ENCODE data around the gene HLA-F. TPM values are rescaled to one million over a fixed set of nuclear protein-coding genes. Genes with fewer than 3 reads are reported as not detected.

HLA-F gene
- total RNA-seq, 2 experiments from 2014 or later = 170 to 181 TPM

DNA sequence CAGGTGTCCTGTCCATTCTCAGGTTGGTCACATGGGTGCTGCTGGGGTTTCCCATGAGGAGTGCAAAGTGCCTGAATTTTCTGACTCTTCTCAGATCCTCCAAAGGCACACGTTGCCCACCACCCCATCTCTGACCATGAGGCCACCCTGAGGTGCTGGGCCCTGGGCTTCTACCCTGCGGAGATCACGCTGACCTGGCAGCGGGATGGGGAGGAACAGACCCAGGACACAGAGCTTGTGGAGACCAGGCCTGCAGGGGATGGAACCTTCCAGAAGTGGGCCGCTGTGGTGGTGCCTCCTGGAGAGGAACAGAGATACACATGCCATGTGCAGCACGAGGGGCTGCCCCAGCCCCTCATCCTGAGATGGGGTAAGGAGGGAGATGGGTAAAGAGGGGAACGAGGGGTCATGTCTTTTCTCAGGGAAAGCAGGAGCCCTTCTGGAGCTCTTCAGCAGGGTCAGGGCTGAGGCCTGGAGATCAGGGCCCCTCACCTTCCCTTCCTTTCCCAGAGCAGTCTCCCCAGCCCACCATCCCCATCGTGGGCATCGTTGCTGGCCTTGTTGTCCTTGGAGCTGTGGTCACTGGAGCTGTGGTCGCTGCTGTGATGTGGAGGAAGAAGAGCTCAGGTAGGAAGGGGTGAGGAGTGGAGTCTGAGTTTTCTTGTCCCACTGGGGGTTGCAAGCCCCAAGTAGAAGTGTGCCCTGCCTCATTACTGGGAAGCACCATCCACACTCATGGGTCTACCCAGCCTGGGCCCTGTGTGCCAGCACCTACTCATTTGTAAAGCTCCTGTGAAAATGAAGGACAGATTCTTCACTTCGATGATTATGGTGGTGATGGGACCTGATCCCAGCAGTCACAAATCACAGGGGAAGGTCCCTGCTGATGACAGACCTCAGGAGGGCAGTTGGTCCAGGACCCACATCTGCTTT is 2.0 kb downstream of the HLA-F start:
- Mint-ChIP-seq H3K36me3 (ENCODE audit: low read depth) (peaks cover 55% of the 10 kb centered on the region), H3K27me3 (ENCODE audit: low read depth) (no peaks in the 10 kb centered on the region), H3K27ac (peak overlapping the region; percentile 61), H3K9me3 (ENCODE audit: insufficient read depth) (no peaks in the 10 kb centered on the region), H3K4me3 (peak overlapping the region; percentile 81), H3K4me1 (ENCODE audit: low read depth) (peaks cover 62% of the 10 kb centered on the region)
- ChIA-PET CTCF (interaction anchor here (1.0 to 4.6 kb wide), 9 partner anchors 9 to 106 kb away, joined by 3 to 29 read pairs (median 6); no protein-coding TSS in a partner anchor), POLR2A (interaction anchor here (1.0 to 3.2 kb wide), 2 partner anchors 23 to 27 kb away, joined by 3 to 14 read pairs; no protein-coding TSS in a partner anchor)
- ATAC-seq (no peak), DNase-seq (no peak)

DNA sequence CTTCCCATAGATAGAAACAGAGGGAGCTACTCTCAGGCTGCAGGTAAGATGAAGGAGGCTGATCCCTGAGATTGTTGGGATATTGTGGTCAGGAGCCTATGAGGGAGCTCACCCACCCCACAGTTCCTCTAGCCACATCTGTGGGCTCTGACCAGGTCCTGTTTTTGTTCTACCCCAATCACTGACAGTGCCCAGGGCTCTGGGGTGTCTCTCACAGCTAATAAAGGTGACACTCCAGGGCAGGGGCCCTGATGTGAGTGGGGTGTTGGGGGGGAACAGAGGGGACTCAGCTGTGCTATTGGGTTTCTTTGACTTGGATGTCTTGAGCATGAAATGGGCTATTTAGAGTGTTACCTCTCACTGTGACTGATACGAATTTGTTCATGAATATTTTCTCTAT is 2.8 kb downstream of the HLA-F start:
- ChIA-PET POLR2A (interaction anchor here (1.0 to 3.2 kb wide), 2 partner anchors 14 to 26 kb away, joined by 5 to 14 read pairs; no protein-coding TSS in a partner anchor), CTCF (interaction anchor here (1.0 to 4.6 kb wide), 9 partner anchors 11 to 105 kb away, joined by 3 to 29 read pairs (median 7); no protein-coding TSS in a partner anchor)
- no peaks in the 10 kb centered on the region for H3K9me3 Mint-ChIP-seq (ENCODE audit: insufficient read depth)
- peak overlapping the region; percentile 46 for H3K27ac Mint-ChIP-seq
- DNase-seq (no peak), ATAC-seq (no peak)
- peaks cover 59% of the 10 kb centered on the region for H3K4me1 Mint-ChIP-seq (ENCODE audit: low read depth)
- H3K36me3 Mint-ChIP-seq (ENCODE audit: low read depth) = peaks cover 55% of the 10 kb centered on the region
- H3K4me3 Mint-ChIP-seq = peak overlapping the region; percentile 81
- H3K27me3 Mint-ChIP-seq (ENCODE audit: low read depth) = no peaks in the 10 kb centered on the region

DNA sequence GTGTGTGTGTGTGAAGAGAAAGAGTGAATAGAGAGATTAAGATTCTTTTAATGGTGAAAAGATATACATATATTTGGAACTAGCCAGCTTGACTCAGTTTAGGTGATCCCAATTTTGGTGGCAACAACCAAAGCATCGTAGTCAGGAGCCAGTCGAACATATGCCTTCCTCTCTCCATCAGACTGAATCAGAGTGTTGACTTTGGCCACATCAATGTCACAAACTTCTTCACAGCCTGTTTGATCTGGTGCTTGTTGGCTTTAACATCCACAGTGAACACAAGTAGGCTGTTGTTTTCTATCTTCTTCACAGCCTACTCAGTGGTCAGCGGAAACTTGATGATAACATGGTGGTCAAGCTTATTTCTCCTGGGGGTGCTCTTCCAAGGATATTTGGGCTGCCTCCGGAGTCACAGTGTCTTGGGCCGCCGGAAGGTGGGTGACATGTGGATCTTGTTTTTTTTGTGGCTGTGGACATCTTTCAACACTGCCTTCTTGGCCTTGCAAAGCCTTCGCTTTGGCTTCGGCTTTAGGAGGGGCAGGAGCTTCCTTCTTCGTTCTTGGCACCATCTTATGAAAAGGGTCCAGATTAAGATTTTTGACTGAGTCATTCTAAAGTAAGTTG is 3.4 kb downstream of the HLA-F start:
- no peak for ATAC-seq
- Mint-ChIP-seq H3K27ac (no peak overlapping the region), H3K4me3 (peak overlapping the region; percentile 10), H3K36me3 (ENCODE audit: low read depth) (peaks cover 55% of the 10 kb centered on the region), H3K4me1 (ENCODE audit: low read depth) (peaks cover 55% of the 10 kb centered on the region), H3K9me3 (ENCODE audit: insufficient read depth) (no peaks in the 10 kb centered on the region), H3K27me3 (ENCODE audit: low read depth) (no peaks in the 10 kb centered on the region)
- ChIA-PET POLR2A (interaction anchor here (0.6 to 3.2 kb wide), 3 partner anchors 15 to 77 kb away, joined by 3 to 14 read pairs (median 5); no protein-coding TSS in a partner anchor), CTCF (interaction anchor here (1.0 to 4.6 kb wide), 10 partner anchors 10 to 108 kb away, joined by 3 to 29 read pairs (median 6); no protein-coding TSS in a partner anchor)
- DNase-seq = no peak

GRCh38 chr6:29727637-29728036 is 4.4 kb downstream of the HLA-F start:
- peaks cover 55% of the 10 kb centered on the region for H3K36me3 Mint-ChIP-seq (ENCODE audit: low read depth)
- POLR2A ChIA-PET = interaction anchor here (0.7 to 3.2 kb wide), 3 partner anchors 19 to 24 kb away, joined by 3 to 14 read pairs (median 5); no protein-coding TSS in a partner anchor
- CTCF ChIA-PET = interaction anchor here (0.8 to 4.6 kb wide), 10 partner anchors 10 to 107 kb away, joined by 3 to 29 read pairs (median 5); no protein-coding TSS in a partner anchor
- H3K27ac Mint-ChIP-seq = no peak overlapping the region
- no peak for ATAC-seq
- H3K27me3 Mint-ChIP-seq (ENCODE audit: low read depth) = no peaks in the 10 kb centered on the region
- H3K9me3 Mint-ChIP-seq (ENCODE audit: insufficient read depth) = no peaks in the 10 kb centered on the region
- H3K4me1 Mint-ChIP-seq (ENCODE audit: low read depth) = peaks cover 46% of the 10 kb centered on the region
- H3K4me3 Mint-ChIP-seq = no peak overlapping the region
- no peak for DNase-seq

DNA sequence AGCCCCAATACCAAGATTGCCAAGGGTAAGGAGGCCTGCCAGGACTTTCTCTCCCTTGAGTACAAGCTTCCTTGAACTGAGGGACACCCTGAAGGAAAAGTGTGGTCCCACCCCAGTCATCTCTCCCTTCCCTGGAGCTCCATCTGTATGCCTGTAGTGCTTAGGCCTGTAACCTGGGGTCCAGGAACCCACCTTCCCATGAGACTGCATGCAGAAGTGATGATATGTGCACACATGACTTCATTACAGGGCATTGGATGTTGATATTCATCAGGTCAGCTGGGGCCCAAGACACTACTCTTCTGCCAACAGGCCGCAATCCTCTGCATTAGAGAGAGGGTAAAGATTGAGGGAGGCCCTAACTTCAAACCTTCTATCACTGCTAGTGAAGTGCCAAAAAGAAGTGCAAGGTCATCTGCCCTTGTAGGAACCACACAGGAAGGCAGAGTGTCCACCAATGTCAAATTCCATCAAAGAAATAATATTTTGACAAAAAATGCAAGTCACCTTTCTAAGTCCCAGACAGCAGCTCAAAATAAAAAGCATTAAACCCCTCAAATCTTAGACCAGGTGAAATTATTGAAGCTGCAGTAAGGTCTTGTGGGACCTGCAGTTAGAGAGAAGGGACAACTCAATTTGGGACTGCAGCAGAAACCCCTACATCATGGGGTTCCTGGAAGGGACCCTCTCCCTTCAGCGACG is 5.1 kb downstream of the HLA-F start:
- Mint-ChIP-seq H3K27ac (peak overlapping the region; percentile 58), H3K9me3 (ENCODE audit: insufficient read depth) (no peaks in the 10 kb centered on the region), H3K36me3 (ENCODE audit: low read depth) (peaks cover 56% of the 10 kb centered on the region), H3K4me3 (no peak overlapping the region), H3K4me1 (ENCODE audit: low read depth) (peaks cover 43% of the 10 kb centered on the region), H3K27me3 (ENCODE audit: low read depth) (no peaks in the 10 kb centered on the region)
- ChIA-PET CTCF (interaction anchor here (0.9 to 4.6 kb wide), 7 partner anchors 9 to 106 kb away, joined by 3 to 29 read pairs (median 5); no protein-coding TSS in a partner anchor), POLR2A (interaction anchor here (0.7 to 3.2 kb wide), 3 partner anchors 20 to 24 kb away, joined by 3 to 14 read pairs (median 5); no protein-coding TSS in a partner anchor)
- DNase-seq (no peak), ATAC-seq (no peak)

- CTCF ChIA-PET = interaction anchor here (1.2 to 4.6 kb wide), 2 partner anchors 8 to 24 kb away, joined by 3 to 29 read pairs; no protein-coding TSS in a partner anchor
- Mint-ChIP-seq H3K27ac (no peak overlapping the region), H3K27me3 (ENCODE audit: low read depth) (no peaks in the 10 kb centered on the region), H3K9me3 (ENCODE audit: insufficient read depth) (no peaks in the 10 kb centered on the region), H3K36me3 (ENCODE audit: low read depth) (peaks cover 54% of the 10 kb centered on the region), H3K4me3 (no peak overlapping the region), H3K4me1 (ENCODE audit: low read depth) (peaks cover 45% of the 10 kb centered on the region)
- POLR2A ChIA-PET = no interaction called here
- DNase-seq = no peak
- ATAC-seq = no peak
Observed at GRCh38 chr6:29728875-29729270, 5.6 kb downstream of the HLA-F start.

DNA sequence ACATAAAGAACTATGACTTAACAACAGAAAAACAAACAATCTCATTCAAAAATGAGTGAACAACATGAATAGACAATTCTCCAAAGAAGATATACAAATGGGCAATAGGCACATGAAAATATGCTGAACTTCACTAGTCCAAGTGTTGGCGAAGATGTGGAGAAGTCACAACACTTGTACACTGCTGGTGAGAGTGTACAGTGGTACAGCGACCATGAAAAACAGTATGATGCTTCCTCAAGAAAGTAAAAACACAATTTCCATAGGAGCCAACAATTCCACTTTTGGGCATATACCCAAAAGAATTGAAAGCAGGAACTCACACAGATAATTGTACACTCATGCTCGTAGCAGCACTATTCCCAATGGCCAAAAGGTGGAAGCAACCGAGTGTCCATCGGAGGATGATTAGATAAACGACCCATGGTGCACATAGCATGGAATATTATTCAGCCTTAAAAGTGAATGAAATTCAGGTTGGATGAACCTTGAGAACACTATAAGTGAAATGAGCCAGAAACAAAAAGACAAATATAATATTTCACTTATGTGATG is 6.6 kb downstream of the HLA-F start:
- DNase-seq (no peak), ATAC-seq (no peak)
- H3K4me1 Mint-ChIP-seq (ENCODE audit: low read depth) = peaks cover 48% of the 10 kb centered on the region
- no peak overlapping the region for H3K27ac Mint-ChIP-seq
- H3K4me3 Mint-ChIP-seq = no peak overlapping the region
- no peaks in the 10 kb centered on the region for H3K9me3 Mint-ChIP-seq (ENCODE audit: insufficient read depth)
- H3K36me3 Mint-ChIP-seq (ENCODE audit: low read depth) = peaks cover 47% of the 10 kb centered on the region
- no peaks in the 10 kb centered on the region for H3K27me3 Mint-ChIP-seq (ENCODE audit: low read depth)
- ChIA-PET CTCF (interaction anchor here (1.2 kb wide), 1 partner anchor 23 kb away, joined by 3 read pairs; no protein-coding TSS in a partner anchor), POLR2A (interaction anchor here (0.8 to 0.9 kb wide), 2 partner anchors 14 to 33 kb away, joined by 4 read pairs; no protein-coding TSS in a partner anchor)

GRCh38 chr6:29730575-29731126 is 7.4 kb downstream of the HLA-F start:
- Mint-ChIP-seq H3K27ac (no peak overlapping the region), H3K9me3 (ENCODE audit: insufficient read depth) (no peaks in the 10 kb centered on the region), H3K4me3 (no peak overlapping the region), H3K36me3 (ENCODE audit: low read depth) (peaks cover 42% of the 10 kb centered on the region), H3K27me3 (ENCODE audit: low read depth) (no peaks in the 10 kb centered on the region), H3K4me1 (ENCODE audit: low read depth) (peaks cover 42% of the 10 kb centered on the region)
- ATAC-seq (no peak), DNase-seq (no peak)
- ChIA-PET CTCF (no interaction called here), POLR2A (interaction anchor here (0.8 to 0.9 kb wide), 2 partner anchors 15 to 32 kb away, joined by 4 read pairs; no protein-coding TSS in a partner anchor)

GRCh38 chr6:29731281-29731680 is 8.0 kb downstream of the HLA-F start:
- no peak overlapping the region for H3K4me3 Mint-ChIP-seq
- no peak for DNase-seq
- H3K9me3 Mint-ChIP-seq (ENCODE audit: insufficient read depth) = no peaks in the 10 kb centered on the region
- no peak overlapping the region for H3K27ac Mint-ChIP-seq
- peaks cover 40% of the 10 kb centered on the region for H3K4me1 Mint-ChIP-seq (ENCODE audit: low read depth)
- no peak for ATAC-seq
- H3K36me3 Mint-ChIP-seq (ENCODE audit: low read depth) = peaks cover 42% of the 10 kb centered on the region
- CTCF ChIA-PET = interaction anchor here (1.2 to 2.0 kb wide), 2 partner anchors 25 to 28 kb away, joined by 4 to 7 read pairs; no protein-coding TSS in a partner anchor
- POLR2A ChIA-PET = no interaction called here
- no peaks in the 10 kb centered on the region for H3K27me3 Mint-ChIP-seq (ENCODE audit: low read depth)

DNA sequence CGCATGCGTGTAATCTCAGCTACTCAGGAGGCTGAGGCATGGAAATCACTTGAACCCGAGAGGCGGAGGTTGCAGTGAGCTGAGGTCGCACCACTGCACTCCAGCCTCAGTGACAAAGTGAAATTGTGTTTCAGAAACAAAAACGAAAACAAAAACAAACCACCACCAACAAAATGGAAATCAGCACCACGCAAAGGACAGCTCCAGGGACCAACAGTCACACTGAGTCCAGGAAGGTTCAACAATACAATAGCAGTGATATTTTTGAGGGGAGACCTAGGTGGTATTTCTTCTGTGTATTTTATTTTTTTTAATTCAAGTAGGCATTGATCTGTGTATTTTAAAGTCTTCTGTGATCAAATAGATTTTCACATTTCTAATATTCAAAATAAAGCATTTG is 9.8 kb downstream of the HLA-F start:
- peaks cover 33% of the 10 kb centered on the region for H3K36me3 Mint-ChIP-seq (ENCODE audit: low read depth)
- CTCF ChIA-PET = interaction anchor here (1.5 to 2.0 kb wide), 2 partner anchors 30 to 83 kb away, joined by 6 to 7 read pairs; no protein-coding TSS in a partner anchor
- POLR2A ChIA-PET = interaction anchor here (1.0 kb wide), 1 partner anchor 9 kb away, joined by 3 read pairs; no protein-coding TSS in a partner anchor
- H3K27me3 Mint-ChIP-seq (ENCODE audit: low read depth) = no peaks in the 10 kb centered on the region
- H3K9me3 Mint-ChIP-seq (ENCODE audit: insufficient read depth) = no peaks in the 10 kb centered on the region
- no peak for DNase-seq
- no peak for ATAC-seq
- H3K4me1 Mint-ChIP-seq (ENCODE audit: low read depth) = peaks cover 24% of the 10 kb centered on the region
- H3K4me3 Mint-ChIP-seq = no peak overlapping the region
- H3K27ac Mint-ChIP-seq = no peak overlapping the region
